Testis (tissue), 3 donors: ENCODE measurements around the gene COL5A1. TPM values are rescaled to one million over a fixed set of nuclear protein-coding genes. Genes with fewer than 3 reads are reported as not detected.

ENCODE experiments used
- DNase-seq: peaks from one replicate; pipeline ENCODE4 v3.0.0-alpha.2; 2019
- H3K27ac ChIP-seq, 2 donors: fragments of 200-600 bp; sonication (generic); one replicate each; pipeline ENCODE4 v1.5.1; 2019
- H3K27me3 ChIP-seq: fragments of 200-600 bp; sonication (generic); one replicate; pipeline ENCODE4 v1.5.1; 2019
- H3K36me3 ChIP-seq: fragments of 200-600 bp; sonication (generic); one replicate; pipeline ENCODE4 v1.5.1; 2017; ENCODE audit warnings: low read depth; ENCODE audit errors: missing control alignments
- H3K4me1 ChIP-seq: fragments of 200-600 bp; sonication (generic); one replicate; pipeline ENCODE4 v1.5.1; 2019
- H3K4me3 ChIP-seq, 2 donors: fragments of 200-600 bp; sonication (generic); one replicate each; pipeline ENCODE4 v1.5.1; 2017 to 2019
- H3K9me3 ChIP-seq: fragments of 200-600 bp; sonication (generic); one replicate; pipeline ENCODE4 v1.5.1; 2017
- POLR2A ChIP-seq: fragments of 450-650 bp; IDR thresholded peaks from one replicate; pipeline ENCODE4 v1.6.1; 2017; ENCODE audit warnings: antibody characterized with exemption, mild to moderate bottlenecking, moderate library complexity
- WGBS, 2 donors: methylation state at CpG; one replicate each; pipeline ENCODE4 v1.1.5; 2018; 5-methylcytosine and 5-hydroxymethylcytosine counted together
- intact Hi-C: fragments of 100-400 bp; cut with DNase I; formaldehyde crosslinking; loops from one replicate; pipeline ENCODE4 v1.15.1; 2023; ENCODE audit warnings: low total_unique reads
- polyA plus RNA-seq: library from polyadenylated mRNA; stranded (reverse); fragments of 350-450 nt; fragmentation: Illumina TruSeq; extraction: RNeasy Lipid Tissue Mini Kit (QIAGEN cat#74804); gene quantifications from one replicate; pipeline ENCODE4 v1.2.3, GENCODE V29; 2014; ENCODE audit warnings: low read depth, low replicate concordance; ENCODE audit not compliant: insufficient read depth
- total RNA-seq, 2 donors: library from RNA; depleted of rRNA; stranded (reverse); fragments of >200 nt; gene quantifications; one replicate each; pipeline ENCODE4 v1.2.3, GENCODE V29; 2016
- TF ChIP-seq, protein P1 (sequence below), 3 experiments: fragments of 450-650 bp in 2 of 3; fragments of 200-600 bp in 1 of 3; sonication (generic) in 1 of 3; IDR thresholded peaks; one replicate each; pipeline ENCODE4 v1.5.1; 2016 to 2019; ENCODE audit warnings: antibody characterized with exemption in 3 of 3, mild to moderate bottlenecking in 2 of 3, moderate library complexity in 1 of 3

Gene COL5A1
- total and polyA plus RNA-seq, 3 donors from 2014 or later = 18.5 to 34.3 (median 20.8) TPM

DNA sequence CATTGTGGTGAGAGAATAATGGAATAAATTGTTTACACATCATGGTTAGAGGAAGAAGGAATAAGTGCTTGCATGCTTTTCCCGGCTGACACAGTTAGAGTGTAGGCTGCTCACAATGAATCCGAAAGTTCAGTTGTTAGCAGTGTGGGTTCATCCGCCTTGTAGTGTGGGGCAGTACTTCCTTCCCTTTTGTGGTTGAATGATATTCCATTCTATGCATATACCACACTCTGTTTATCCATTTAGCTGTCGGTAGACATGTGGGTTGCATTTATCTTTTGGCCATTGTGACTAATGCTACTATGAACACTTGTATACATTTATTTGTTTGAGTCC is 84.0 kb downstream of the COL5A1 start:
- Histone ChIP-seq H3K27me3 (no peaks in the 10 kb centered on the region), H3K27ac (no peak overlapping the region), H3K4me1 (no peaks in the 10 kb centered on the region), H3K36me3 (no peaks in the 10 kb centered on the region), H3K9me3 (no peaks in the 10 kb centered on the region), H3K4me3 (no peak overlapping the region)
- intact Hi-C loops = no loop called here
- TF ChIP-seq, protein P1, sequence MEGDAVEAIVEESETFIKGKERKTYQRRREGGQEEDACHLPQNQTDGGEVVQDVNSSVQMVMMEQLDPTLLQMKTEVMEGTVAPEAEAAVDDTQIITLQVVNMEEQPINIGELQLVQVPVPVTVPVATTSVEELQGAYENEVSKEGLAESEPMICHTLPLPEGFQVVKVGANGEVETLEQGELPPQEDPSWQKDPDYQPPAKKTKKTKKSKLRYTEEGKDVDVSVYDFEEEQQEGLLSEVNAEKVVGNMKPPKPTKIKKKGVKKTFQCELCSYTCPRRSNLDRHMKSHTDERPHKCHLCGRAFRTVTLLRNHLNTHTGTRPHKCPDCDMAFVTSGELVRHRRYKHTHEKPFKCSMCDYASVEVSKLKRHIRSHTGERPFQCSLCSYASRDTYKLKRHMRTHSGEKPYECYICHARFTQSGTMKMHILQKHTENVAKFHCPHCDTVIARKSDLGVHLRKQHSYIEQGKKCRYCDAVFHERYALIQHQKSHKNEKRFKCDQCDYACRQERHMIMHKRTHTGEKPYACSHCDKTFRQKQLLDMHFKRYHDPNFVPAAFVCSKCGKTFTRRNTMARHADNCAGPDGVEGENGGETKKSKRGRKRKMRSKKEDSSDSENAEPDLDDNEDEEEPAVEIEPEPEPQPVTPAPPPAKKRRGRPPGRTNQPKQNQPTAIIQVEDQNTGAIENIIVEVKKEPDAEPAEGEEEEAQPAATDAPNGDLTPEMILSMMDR (IDR thresholded peaks at IDR 0.05) = no peak
- TF ChIP-seq POLR2A = no peak
- WGBS, 2 donors = 87 to 94% methylated on average over 4 of the region's 4 CpGs
- DNase-seq = no peak

DNA sequence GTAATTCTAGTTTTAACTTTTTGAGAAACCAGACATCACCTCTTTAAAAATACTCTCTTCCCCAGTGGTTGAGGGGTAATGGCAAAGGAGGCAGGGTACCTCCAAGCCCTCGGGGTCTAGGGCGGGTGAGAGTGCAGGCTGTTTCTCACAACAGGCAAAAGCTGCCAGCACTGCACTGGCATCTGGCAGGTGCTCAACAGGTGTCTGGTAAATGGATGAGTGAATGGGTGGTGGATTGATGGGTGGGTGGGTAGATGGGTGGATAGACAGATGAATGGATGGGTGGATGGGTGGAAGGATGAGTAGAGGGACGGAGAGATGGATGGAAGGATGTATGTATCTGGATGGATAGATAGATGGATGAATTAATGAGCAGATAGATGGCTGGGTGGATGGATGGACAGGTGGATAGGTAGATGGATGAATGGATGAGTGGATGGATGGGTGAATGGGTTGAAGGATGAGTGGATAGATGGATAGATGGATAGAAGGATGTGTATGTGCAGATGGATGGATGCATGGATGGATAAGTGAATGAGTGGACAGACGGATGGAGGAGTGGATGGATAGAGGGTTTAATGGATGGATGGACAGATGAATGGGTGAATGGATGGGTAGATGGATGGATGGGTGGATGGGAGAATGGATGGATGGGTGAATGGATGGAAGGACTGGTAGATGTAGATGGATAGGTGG is 84.6 kb downstream of the COL5A1 start:
- H3K36me3 ChIP-seq = no peaks in the 10 kb centered on the region
- 93 to 97% methylated on average over 4 of the region's 4 CpGs for WGBS, 2 donors
- intact Hi-C loops = no loop called here
- H3K4me1 ChIP-seq = no peaks in the 10 kb centered on the region
- no peak overlapping the region for H3K4me3 ChIP-seq
- TF ChIP-seq POLR2A = no peak
- TF ChIP-seq, protein P1 (IDR thresholded peaks at IDR 0.05) = no peak
- DNase-seq = no peak
- no peak overlapping the region for H3K27ac ChIP-seq
- H3K9me3 ChIP-seq = no peaks in the 10 kb centered on the region
- no peaks in the 10 kb centered on the region for H3K27me3 ChIP-seq

DNA sequence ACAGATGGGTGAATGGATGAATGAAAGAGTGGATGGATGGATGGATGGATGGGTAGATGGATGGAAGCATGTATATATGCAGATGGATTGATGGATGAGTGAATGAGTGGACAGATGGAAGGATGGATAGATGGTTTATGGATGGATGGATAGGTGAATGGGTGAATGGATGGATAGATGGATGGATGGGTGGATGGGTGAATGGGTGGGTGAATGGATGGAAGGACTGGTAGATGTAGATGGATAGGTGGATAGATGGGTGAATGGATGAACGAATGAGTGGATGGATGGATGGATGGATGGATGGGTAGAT is 85.1 kb downstream of the COL5A1 start:
- WGBS, 2 donors = 71 to 90% methylated on average over 1 of the region's 1 CpG
- H3K27ac ChIP-seq = no peak overlapping the region
- H3K4me3 ChIP-seq = no peak overlapping the region
- no peaks in the 10 kb centered on the region for H3K27me3 ChIP-seq
- H3K4me1 ChIP-seq = no peaks in the 10 kb centered on the region
- no peaks in the 10 kb centered on the region for H3K9me3 ChIP-seq
- no peak for DNase-seq
- TF ChIP-seq, protein P1 (IDR thresholded peaks at IDR 0.05) = no peak
- TF ChIP-seq POLR2A = no peak
- intact Hi-C loops = no loop called here
- H3K36me3 ChIP-seq = no peaks in the 10 kb centered on the region

DNA sequence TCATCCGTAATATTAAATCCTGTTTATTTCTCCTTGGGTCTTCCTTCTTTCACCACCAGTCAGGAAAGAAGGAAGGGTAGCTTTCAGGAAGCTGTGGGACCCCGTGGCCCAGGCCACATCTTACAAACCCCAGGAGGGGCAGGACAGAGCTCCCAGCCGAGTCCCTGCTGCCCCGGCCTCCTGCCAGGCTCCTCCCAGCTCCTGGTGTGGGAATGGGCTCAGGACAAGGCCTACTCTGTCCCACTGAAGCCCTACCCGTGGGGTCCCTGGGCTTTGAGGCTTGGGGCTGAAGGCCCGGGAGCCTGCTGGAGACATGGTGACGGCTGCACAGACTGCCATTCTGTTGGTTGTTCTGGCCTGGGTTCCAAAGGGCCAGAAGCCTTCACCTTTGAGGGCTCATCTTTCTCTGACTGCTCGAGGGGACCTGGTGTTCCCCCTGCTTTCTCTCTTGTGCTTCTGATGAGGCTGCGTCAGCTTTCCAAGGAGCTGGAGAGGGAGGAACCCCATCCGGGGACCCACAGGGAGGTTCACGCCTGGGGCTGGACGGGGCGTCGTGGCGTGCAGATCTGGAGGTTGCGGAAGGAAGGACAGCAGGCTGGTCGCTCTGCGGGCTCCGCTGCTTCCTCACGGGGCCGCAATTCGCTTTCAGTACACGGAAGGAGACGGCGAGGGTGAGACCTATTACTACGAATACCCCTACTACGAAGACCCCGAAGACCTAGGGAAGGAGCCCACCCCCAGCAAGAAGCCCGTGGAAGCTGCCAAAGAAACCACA is 86.6 kb downstream of the COL5A1 start:
- no peak overlapping the region for H3K27ac ChIP-seq
- intact Hi-C loops = no loop called here

More for the DNA sequence above, 86.6 kb downstream of the COL5A1 start:
- Histone ChIP-seq H3K9me3 (no peaks in the 10 kb centered on the region), H3K27me3 (no peaks in the 10 kb centered on the region), H3K36me3 (no peaks in the 10 kb centered on the region), H3K4me1 (no peaks in the 10 kb centered on the region), H3K4me3 (no peak overlapping the region)
- TF ChIP-seq, protein P1 (IDR thresholded peaks at IDR 0.05) = no peak
- TF ChIP-seq POLR2A = no peak
- DNase-seq = no peak
- 85 to 92% methylated on average over 12 to 29 of the region's 29 CpGs for WGBS, 2 donors
